NK-92 treated with Interleukin-12 subunit alpha and Interleukin-12 subunit beta, amount 100 ng/mL, for 24 hours (cell line): ENCODE data around the gene PAX5.

Experiments
- DNase-seq: peaks from one replicate; lab custom pipeline; 2025; lab: John Stamatoyannopoulos, UW

Gene PAX5

GRCh38 chr9:36802201-36802920 lies 231.7 kb downstream of the PAX5 start:
- no peak for DNase-seq

- DNase-seq, result no peak
Observed at GRCh38 chr9:36800455-36800854, 233.6 kb downstream of the PAX5 start.

GRCh38 chr9:36798350-36799065 lies 235.6 kb downstream of the PAX5 start:
- no peak for DNase-seq

DNA sequence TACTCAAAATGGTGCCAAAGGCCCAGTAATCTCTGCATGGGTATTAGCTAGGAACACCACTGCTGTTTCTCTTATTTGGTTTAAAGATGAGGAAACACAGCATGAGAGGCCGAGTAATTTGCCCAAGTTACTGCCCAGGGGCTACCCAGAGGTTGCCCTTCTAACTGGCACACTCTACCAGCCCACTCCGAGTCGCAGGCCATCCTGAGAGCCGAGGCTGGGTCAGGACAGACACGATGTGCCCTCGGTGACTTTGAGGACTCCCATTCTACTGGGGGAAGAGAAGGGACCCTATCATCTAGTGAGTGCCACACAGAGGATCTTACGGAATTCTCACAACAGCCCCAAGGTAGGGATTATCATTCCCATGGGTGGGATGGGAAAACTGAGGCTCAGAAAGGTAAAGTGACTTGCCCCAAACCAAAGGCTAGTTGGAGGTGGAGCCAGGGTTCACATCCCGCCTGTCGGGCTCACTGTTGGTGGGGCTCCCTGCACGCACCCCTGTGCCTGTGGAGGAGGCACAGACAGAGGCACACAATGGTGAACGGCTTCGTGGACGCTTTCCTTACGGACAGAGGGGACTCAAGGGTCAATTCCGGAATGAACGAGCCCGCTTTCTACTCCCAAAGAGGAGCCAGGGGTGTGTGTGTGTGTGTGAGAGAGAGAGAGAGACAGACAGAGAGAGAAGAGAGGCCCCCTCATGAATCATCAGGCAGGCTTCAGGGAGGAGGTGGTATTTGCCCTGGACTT lies 236.4 kb downstream of the PAX5 start:
- DNase-seq, result no peak

GRCh38 chr9:36796671-36797419 lies 237.2 kb downstream of the PAX5 start:
- no peak for DNase-seq

GRCh38 chr9:36794461-36794860 lies 239.6 kb downstream of the PAX5 start:
- DNase-seq, result no peak

- no peak for DNase-seq
Observed at GRCh38 chr9:36793277-36793676, 240.8 kb downstream of the PAX5 start.

DNA sequence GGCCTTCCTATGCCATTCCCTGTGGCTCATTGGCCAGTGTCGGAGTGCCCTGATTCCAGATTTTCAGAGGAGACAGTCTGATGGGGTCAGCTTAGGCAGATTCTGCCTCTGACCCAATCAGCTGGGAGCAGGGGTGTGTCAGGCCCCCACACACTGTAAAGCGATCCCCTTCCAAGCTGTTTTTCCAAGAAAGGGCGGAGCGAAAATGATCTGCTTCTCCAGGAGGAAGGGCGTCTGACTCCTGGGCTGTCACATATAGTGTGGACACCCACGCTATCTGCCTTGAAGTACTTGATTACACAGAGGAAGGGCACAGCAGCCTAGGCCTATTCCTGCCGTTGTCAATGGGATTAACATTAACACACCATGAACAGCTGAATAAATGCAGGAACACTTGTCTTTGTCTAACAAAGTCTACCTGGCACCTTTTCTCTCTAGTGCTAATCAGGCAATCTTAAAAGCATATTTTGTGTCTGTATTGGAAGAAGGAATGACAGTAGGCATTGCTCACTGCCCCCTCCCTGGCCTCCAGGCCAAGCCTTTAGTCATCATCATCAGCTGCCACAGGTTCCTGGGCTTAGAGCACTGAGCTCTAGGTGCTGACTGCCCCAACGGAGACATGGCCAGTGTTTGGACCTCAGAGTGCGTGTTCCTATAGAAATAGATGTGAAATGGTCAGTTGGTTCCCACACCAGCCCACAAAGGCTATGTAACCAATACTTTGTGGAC lies 242.7 kb downstream of the PAX5 start:
- DNase-seq, result no peak

DNA sequence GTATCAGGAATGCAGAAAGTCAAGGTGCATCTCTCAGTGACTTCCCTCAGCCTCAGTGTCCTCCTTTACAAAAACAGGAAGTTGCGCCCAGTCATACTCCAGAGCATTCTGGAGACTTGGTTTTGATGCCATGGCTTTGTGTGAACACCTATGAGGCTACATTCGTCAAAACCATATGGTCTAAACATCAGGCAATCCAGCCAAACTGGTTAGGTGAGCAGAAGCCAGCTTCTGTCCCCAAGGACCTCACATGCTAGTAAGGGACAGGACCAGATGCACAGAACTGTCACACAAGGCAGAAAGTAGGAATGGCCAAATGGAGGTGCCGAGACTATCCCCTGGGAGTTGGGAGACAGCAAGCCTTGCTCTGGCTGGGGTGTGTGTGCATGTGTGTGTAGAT lies 244.2 kb downstream of the PAX5 start:
- no peak for DNase-seq

GRCh38 chr9:36788534-36788933 lies 245.5 kb downstream of the PAX5 start:
- DNase-seq, result no peak

DNA sequence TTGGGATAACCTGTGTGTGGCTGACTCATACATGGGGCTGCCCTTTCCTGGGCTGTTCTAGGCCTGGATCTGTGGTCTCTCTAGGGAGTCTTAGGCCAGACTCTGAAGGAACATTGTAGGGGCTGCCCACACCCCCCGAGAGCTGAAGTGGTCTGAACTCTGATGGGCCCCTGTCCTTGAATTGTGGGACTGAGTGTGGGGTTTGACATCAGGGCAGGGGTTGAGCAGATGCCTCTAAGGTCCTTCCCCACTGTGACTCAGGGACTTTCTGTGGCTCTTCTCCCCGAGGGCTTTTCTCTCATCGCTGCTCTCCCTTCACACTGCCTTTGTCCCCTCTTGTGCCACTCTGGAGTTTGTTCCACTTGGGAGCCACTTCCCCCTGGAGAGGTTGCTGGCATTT lies 246.4 kb downstream of the PAX5 start:
- no peak for DNase-seq
